NCI-H1092 treated with DMSO at 0.1 percent for 48 hours (cell line): ENCODE data around the gene KRTAP12-3.
"Not testable (repeated sequence)": the region's sequence is repeated elsewhere in the genome, so short reads cannot be mapped to it uniquely, and the experiment has no call there.

Experiments used
- DNase-seq: peaks from one replicate; lab custom pipeline; 2025; lab: John Stamatoyannopoulos, UW

The KRTAP12-3 gene

DNA sequence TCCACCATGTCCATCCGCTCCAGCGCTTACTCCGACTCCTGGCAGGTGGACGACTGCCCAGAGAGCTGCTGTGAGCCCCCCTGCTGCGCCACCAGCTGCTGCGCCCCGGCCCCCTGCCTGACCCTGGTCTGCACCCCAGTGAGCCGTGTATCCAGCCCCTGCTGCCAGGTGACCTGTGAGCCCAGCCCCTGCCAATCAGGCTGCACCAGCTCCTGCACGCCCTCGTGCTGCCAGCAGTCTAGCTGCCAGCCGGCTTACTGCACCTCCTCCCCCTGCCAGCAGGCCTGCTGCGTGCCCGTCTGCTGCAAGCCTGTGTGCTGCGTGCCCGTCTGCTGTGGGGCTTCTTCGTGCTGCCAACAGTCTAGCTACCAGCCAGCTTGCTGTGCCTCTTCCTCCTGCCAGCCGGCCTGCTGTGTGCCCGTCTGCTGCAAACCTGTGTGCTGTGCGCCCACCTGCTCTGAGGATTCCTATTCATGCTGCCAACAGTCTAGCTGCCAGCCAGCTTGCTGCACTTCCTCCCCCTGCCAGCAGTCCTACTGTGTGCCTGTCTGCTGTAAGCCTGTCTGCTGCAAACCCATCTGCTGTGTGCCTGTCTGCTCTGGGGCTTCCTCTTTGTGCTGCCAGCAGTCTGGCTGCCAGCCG lies 30.4 kb upstream of the KRTAP12-3 start:
- not testable (repeated sequence) for DNase-seq

DNA sequence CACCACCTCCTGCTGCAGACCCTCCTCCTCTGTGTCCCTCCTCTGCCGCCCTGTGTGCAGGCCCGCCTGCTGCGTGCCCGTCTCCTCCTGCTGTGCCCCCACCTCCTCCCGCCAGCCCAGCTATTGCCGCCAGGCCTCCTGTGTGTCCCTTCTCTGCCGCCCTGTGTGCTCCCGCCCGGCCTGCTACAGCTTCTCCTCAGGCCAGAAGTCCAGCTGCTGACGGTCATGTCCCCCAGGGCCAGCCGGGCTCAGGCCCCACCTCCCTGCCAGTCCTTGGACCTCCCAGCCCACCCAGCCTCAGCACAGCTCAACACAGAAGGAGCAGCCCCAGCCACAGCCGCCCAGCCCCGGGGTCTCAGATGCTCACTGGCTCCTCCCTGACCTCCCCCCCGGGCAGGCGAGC lies 29.9 kb upstream of the KRTAP12-3 start:
- not testable (repeated sequence) for DNase-seq

DNA sequence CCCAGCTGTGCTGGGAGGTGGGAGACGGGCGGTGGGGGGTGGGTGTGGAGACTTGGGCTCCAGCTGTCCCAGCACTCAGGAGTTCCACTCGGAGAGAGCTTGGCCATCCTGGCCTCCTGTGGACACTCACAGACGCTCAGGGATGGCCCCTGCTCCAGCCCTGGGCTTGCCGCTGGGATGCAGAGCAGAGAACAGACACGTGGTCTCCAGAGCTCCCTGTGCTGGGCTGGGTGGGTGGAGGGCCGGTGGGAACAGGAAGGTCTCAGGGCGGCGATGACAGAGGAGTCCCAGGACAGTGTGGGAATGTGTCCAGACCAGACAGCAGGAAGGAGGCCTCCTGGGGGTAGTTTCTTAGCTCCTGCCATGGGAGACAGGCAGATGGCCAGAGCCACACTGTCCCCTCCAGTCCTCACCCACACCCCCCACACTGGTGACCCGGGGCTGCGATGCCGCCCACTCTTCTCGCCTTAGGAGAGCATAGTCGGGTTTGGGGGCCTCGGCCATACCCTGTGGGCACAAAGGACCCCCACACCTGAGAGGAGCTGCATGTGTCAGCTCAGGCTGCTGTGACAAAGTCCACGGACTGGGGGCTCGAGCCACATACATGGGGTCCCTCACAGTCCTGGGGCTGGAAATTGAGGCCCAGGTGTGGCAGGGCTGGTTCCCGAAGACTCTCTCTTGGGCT lies 28.9 kb upstream of the KRTAP12-3 start:
- DNase-seq: no peak

DNA sequence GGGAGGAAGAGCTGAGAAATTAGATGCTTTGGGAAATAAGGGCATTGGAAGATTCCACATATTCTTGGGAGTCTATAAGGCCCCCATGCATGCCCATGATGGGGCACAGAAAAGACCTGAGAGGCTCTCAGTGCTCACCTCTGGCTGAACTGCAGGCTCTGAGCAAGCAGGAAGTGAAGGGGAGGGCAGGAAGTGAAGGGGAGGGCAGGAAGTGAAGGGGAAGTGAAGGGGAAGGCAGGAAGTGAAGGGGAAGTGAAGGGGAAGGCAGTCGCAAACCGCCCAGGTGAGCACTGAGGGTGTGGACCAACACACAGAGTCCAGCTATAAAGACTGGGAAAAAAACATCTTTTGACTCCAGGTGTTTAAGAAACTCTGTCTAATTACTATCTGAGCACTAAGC lies 27.3 kb upstream of the KRTAP12-3 start:
- no peak for DNase-seq

DNA sequence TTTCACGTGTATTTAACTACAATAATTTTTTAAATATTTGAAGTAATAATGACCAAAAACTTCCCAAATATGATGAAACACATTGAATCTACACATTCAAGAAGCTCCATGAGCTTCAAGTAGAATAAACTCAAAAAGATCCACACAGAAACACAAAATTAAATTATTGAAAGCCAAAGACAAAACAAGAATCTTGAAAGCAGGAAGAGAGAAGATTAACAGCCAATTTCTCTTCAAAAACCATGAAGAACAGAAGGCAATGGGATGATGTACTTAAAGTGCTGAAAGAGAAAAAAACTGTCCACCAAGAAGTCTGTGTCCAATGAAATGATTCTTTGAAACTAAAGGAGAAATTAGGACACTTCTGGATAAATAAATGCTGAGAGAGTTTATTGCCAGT lies 25.7 kb upstream of the KRTAP12-3 start:
- no peak for DNase-seq

DNA sequence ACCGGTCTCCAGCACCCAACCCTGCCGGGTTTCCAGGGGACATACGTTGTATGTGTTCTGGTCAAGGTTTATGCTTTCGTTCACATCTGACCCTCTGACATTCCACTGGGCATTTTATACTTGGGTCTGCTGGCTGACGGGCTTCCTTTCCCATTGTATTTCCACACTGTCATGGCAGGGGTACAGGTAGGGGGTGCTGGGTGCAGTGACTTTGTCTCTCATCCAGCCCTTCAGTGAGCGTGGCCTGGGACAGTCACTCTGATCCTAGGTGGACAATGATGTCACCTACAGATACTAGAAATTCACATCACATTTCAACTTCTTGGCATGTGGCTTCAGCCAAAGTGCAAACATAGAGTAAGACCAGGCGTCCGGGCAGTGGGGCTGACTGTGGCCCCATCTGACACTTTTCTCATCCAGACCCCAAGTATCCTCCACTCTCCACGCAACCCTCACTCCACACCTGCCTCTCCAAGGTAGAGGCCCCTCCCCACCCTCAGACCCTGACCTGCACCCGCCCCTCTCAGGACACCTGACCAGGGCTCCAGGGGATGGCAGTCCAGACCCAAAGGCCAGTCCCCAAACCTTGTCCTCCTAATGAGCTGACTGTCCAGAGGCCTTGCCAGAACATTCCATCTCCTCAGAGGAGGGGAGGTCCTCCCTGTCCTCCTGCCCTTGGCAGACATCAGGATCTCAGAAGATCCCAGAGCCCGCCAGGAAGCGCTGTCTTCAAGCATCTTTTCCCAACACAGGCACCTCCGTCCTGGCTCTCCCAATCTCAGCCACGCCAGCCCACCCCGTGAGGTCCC lies 21.3 kb upstream of the KRTAP12-3 start:
- no peak for DNase-seq

DNA sequence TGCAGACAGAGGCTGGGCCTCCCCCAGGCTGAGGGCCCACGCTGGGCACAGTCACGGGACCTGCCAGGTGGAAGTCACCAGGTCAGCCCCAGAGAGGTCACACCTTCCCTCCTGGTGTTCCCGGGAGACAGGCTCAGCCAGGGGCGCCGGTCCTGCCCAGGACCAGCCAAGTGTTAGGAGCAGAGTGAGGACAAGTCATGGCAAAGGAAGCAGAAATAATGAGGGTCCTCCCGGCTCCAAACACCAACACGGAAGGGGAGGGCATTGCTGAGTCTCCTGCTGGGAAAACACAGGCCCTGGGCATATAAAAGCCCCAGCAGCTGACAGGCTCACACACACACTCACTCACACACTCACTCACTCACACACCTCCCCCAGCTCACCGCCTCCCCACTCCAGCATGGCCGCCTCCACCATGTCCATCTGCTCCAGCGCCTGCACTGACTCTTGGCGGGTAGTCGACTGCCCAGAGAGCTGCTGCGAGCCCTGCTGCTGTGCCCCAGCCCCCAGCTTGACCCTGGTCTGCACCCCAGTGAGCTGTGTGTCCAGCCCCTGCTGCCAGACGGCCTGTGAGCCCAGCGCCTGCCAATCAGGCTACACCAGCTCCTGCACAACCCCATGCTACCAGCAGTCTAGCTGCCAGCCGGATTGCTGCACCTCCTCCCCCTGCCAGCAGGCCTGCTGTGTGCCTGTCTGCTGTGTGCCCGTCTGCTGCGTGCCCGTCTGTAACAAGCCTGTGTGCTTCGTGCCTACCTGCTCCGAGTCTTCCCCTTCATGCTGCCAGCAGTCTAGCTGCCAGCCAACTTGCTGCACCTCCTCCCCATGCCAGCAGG lies 20.5 kb upstream of the KRTAP12-3 start, which contains the start of gene KRTAP10-10:
TSS of gene KRTAP10-10 (plus strand) at position 339 of the 833 bp plus-strand sequence. CDS start at position 401, 62 bp downstream.
- DNase-seq: no peak

DNA sequence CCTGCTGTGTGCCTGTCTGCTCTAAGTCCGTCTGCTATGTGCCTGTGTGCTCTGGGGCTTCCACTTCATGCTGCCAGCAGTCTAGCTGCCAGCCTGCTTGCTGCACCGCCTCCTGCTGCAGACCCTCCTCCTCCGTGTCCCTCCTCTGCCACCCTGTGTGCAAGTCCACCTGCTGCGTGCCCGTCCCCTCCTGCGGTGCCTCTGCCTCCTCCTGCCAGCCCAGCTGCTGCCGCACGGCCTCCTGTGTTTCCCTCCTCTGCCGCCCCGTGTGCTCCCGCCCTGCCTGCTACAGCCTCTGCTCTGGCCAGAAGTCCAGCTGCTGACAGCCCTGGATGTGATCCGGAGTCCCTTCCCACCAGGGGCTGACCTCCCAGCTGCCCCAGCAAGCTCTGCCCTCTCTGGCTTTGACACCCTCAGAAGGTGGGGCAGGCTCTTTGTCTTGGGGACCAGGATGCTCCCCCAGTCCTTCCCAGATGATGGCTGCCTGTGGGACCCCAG lies 19.8 kb upstream of the KRTAP12-3 start:
- DNase-seq: not testable (repeated sequence)

DNA sequence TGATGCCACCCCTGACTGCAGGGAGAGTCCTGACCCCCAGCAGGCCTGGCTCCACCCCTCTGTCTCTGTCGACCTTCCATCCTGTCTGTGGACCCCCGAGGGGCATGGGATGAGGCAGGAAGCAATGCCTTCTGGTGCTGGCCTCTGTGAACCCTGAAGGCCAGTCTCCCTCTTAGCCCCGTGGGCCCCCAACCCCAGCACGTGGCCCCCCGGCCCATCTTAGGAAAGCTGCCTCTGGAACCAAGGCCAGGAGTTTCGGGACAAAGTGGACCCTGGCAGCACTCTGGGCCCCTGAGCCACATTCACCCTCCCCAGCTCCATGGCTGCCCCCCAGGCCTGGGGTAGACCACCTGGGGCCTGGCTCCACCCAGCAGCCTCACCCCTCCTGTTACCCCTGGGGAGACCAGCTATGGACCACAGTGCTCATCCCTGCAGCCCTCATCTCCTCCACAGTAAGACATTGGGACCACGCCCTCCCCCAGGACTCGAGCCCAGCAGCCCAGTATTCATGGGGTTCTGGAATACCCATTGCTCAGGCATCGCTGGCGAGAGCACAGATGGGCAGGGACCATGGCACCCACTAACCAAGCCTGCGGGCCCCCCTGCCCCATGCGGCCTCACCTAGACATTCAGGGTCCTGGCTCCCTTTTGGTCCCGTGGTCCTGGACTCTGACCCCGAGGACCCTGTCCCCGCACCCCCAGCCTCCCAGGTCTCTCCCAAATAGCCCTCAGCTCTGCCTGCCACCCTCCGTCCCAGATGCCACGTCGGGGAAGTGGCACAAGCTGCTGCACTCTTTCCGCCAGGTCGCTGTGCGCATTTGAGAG lies 19.0 kb upstream of the KRTAP12-3 start:
- not testable (repeated sequence) for DNase-seq

DNA sequence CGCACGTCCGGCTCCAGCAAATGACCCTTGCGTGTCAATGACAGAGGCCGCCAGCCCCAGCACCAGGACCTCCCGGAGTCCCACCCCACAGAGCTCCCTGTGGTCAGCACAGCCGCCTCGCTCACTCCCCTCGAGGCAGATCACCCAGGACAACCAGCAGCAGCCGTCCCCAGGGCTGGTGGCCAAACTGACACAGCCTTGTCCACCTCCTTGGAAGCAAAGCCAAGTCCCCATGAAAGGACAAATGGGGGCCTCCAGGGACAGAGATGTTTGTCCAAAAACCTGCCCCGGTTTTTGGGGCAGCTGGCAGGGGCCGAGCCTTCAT lies 18.4 kb upstream of the KRTAP12-3 start:
- DNase-seq: no peak

DNA sequence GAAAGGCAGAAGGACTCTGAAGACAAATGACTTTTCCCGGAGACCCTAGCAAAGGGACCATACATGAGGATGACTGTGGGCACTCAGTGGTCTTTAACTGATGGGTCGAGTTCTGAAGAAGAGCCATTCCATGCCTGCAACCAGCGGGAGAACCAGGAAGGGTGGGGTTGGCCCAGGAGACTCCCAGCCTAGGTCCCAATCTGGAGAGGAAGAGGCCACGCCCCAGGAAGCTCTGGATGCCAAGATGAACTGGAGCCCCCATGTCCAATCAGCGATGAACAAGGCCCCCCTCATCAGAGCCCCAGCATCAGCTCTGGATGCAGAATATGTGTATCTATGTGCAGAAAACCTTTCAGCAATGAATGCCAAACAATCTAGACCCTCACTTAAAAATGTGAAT lies 17.0 kb upstream of the KRTAP12-3 start:
- no peak for DNase-seq

DNA sequence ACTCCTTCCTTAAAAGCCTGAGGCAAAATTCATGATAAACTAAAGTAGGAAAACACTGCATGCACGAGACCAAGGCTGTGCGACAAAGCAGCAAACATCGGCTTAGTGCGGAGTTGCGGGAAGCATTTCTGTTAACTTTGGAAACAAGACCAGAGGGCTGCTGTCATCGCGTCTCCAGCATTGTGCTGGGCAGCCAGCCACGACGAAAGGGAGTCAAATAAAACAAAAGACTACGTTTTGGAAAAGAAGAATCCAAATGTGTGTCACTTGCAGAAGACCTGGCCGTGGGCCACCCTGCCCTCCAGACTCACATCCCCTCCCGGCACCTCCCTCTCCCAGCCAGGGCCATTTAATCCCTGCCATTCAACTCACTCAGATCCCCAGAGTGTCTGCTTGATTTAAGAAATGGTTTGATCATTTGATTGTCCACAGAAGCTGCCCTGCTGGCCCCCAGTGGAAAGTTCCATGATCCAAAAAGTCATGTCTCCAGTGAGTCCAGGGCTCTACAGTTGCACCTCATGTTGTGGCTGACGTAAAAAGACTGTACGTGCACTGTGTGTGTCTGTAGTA lies 13.9 kb upstream of the KRTAP12-3 start:
- no peak for DNase-seq

DNA sequence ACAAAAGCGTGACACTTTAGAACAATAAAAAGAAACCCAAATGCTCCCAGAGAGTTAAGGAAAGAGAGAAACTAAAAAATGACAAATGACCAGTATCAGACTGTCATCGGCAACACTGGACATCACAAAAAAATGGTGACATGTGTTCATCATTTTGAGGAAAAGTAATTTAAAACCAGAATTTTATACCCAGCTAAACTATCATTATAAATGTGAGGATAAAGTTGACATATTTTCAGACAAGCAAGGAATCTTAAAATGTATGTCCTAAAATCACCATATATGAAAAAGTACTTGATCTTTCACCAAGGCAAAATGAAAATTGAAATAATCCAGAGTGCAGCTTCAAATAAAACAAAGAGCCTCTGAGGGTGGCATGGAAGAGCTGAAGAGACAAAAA lies 12.9 kb upstream of the KRTAP12-3 start:
- no peak for DNase-seq

DNA sequence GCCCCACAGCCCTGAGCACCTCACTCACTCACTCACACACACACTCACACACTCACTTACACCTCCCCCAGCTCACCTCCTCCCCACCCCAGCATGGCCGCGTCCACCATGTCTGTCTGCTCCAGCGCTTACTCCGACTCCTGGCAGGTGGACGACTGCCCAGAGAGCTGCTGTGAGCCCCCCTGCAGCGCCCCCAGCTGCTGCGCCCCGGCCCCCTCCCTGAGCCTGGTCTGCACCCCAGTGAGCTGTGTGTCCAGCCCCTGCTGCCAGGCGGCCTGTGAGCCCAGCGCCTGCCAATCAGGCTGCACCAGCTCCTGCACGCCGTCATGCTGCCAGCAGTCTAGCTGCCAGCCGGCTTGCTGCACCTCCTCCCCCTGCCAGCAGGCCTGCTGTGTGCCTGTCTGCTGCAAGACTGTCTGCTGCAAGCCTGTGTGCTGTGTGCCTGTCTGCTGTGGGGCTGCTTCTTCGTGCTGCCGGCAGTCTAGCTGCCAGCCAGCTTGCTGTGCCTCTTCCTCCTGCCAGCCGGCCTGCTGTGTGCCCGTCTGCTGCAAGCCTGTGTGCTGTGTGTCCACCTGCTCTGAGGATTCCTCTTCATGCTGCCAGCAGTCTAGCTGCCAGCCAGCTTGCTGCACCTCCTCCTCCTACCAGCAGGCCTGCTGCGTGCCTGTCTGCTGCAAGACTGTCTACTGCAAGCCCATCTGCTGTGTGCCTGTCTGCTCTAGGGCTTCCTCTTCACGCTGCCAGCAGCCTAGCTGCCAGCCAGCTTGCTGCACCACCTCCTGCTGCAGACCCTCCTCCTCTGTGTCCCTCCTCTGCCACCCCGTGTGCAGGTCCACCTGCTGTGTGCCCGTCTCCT lies 11.1 kb upstream of the KRTAP12-3 start, which contains the start of gene KRTAP10-11:
TSS of gene KRTAP10-11 (plus strand) at position 49 of the 856 bp plus-strand sequence. CDS start at position 94, 45 bp downstream.
- peak; percentile 74 for DNase-seq

DNA sequence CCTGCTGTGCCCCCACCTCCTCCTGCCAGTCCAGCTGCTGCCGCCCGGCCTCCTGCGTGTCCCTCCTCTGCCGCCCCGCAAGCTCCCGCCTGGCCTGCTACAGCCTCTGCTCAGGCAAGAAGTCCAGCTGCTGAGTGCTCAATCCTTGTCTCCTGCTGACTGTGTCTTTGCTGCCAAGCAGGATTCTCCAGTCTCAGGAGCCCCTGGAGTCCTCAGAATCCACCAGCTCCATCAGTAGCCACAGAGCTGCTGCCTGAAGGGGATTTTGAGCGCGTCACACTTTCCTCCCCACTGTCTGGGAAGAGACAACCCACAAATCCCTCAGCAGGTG lies 10.5 kb upstream of the KRTAP12-3 start:
- peak; percentile 74 for DNase-seq

DNA sequence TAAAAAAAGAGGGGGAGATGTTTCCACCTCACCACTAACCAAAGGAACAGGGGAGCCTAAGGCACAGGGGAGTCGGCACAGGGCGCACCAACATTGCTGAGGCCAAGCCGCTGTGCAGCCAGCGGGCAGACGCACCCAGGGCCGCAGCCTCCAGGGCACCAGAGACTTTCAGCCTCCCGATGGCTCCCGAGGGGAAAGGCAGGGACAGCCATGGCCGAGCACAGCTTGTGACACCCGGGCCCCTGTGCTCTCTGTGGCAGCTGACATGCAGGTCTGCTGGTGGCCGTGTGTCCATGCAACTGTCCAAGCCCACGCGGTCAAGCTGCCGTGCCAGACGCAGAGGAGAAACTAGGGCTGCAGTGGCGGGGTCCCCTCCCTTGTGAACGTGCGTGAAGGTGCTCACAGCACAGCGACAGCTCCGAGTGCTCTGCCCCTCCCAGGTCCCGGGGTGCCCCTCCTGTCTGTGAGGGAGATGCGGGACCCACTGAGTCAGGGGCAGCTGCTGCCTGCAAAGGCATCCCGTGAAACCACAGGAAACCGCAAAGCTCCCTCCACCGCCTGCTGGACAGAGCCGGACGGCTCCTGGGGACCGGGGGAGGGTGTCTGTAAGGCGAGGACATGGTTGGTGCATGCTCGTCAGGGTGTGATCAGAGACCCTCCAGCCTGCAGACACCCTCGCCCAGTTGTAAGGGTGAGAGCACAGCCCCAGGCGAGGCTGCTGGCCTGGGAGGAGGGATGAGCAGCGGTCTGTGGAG lies 9.0 kb upstream of the KRTAP12-3 start:
- no peak for DNase-seq

DNA sequence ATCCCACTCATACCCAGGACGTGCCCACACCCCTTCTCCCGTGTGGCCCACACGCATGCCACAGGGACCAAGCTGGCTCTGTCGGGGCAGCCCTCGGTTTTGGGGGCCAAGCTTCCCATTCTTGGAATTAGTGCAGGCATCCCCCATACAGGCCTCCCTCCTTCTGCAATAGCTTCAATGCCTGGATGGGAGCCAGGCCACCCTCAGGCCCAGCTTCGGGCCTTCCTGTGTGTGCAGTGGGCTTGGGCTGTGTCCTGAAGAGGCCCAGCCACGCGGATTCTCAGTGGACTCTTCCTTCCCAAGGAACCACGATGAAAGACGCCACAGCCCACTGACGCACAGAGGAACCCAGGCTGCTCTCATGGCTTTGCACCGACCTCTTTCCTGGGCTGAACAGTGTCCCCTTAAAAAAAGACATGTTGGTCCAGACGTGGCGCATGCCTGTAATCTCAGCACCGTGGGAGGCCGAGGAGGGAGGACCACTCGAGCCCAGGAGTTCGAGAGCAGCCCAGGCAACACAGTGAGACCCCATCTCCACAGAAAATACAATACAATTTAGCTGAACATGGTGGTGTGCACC lies 8.1 kb upstream of the KRTAP12-3 start:
- DNase-seq: no peak

DNA sequence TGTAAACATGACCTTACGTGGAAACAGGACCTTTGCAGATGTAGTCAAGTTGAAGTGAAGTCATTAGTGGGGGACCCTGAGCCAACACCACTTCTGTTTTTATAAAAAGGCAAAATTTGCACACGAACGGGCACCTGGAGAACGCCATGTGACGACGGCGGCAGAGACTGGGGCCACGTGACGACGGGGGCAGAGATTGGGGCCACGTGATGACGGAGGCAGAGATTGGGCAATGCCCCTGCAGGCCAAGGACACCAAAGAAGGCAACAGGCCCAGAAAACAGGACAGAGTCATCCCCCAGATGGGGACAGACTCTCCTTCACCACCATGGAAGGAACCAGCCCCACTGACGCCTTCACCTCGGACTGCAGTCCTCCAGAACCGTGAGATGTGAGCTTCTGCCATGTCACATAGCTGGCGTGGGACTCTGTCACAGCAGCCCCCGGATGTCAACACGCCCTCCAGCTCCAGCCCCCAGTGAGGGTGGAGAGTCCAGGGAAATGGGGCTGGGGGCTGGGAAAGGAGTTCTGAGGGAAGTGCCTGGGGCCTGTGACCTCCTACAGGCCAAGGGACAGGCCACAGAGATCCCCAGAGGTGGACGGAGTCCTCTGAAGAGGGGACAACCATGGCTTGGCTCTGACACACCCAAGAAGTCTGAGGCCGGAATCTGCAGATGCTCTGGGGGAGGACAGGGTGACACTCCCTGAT lies 7.3 kb upstream of the KRTAP12-3 start:
- no peak for DNase-seq
